ENCODE results near the gene DUSP22.

DNA sequence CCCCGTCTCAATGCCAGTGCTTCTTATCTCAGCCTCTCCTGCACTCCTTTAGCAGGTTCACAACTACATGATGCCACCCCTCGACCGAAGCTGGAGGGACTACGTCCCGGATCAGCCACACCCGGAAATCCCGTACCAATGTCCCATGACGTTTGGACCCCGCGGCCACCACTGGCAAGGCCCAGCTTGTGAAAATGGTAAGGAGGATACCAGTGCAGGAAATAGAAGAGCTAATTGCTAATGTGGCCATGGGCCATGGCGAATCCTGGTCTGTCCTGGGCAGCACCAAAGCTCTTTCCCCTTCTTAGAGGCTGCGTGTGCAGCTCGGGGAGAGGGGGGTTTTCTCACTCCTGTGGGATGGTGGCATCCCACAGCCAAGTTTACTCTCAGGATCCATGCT lies 104.8 kb downstream of the DUSP22 start:
- TF ChIP-seq POLR2AphosphoS5 (IDR thresholded peaks at IDR 0.05; ENCODE audit: control insufficient read depth, insufficient read depth, low read depth, low read length) (no peak), SETDB1 (IDR thresholded peaks at IDR 0.05; ENCODE audit: low read length) (no peak), TAL1 (IDR thresholded peaks at IDR 0.05) (no peak), PHF8 (IDR thresholded peaks at IDR 0.05; ENCODE audit: borderline replicate concordance, low read length) (no peak), NRF1 (conservative IDR thresholded peaks at IDR 0.05 in 1 of 2, IDR thresholded peaks at IDR 0.05 in 1 of 2) (no peak), SIX5 (IDR thresholded peaks at IDR 0.05; ENCODE audit: borderline replicate concordance in 1 of 2, insufficient read depth in 1 of 2, low read depth in 1 of 2, low read length in 2 of 2) (no peak), NR2C2 (CRISPR knock-in tag; IDR thresholded peaks at IDR 0.05) (no peak), NR2C2 (tag; IDR thresholded peaks at IDR 0.05) (no peak), ZSCAN29 (IDR thresholded peaks at IDR 0.05) (no peak), EZH2 (IDR thresholded peaks at IDR 0.05; ENCODE audit: borderline replicate concordance, low read depth, low read length) (no peak), BDP1 (IDR thresholded peaks at IDR 0.05; ENCODE audit: insufficient read depth, insufficient read length) (no peak), CBX3 (IDR thresholded peaks at IDR 0.05; ENCODE audit: borderline replicate concordance in 1 of 2, low read length in 2 of 2) (no peak), SMC3 (conservative IDR thresholded peaks at IDR 0.05; ENCODE audit: insufficient read depth, low read depth, low read length) (no peak)
- TF ChIP-seq, protein P1, sequence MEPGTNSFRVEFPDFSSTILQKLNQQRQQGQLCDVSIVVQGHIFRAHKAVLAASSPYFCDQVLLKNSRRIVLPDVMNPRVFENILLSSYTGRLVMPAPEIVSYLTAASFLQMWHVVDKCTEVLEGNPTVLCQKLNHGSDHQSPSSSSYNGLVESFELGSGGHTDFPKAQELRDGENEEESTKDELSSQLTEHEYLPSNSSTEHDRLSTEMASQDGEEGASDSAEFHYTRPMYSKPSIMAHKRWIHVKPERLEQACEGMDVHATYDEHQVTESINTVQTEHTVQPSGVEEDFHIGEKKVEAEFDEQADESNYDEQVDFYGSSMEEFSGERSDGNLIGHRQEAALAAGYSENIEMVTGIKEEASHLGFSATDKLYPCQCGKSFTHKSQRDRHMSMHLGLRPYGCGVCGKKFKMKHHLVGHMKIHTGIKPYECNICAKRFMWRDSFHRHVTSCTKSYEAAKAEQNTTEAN (CRISPR knock-in tag; IDR thresholded peaks at IDR 0.05) = no peak
- TF ChIP-seq, protein P2, sequence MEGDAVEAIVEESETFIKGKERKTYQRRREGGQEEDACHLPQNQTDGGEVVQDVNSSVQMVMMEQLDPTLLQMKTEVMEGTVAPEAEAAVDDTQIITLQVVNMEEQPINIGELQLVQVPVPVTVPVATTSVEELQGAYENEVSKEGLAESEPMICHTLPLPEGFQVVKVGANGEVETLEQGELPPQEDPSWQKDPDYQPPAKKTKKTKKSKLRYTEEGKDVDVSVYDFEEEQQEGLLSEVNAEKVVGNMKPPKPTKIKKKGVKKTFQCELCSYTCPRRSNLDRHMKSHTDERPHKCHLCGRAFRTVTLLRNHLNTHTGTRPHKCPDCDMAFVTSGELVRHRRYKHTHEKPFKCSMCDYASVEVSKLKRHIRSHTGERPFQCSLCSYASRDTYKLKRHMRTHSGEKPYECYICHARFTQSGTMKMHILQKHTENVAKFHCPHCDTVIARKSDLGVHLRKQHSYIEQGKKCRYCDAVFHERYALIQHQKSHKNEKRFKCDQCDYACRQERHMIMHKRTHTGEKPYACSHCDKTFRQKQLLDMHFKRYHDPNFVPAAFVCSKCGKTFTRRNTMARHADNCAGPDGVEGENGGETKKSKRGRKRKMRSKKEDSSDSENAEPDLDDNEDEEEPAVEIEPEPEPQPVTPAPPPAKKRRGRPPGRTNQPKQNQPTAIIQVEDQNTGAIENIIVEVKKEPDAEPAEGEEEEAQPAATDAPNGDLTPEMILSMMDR (IDR thresholded peaks at IDR 0.05 in 2 of 3, conservative IDR thresholded peaks at IDR 0.05 in 1 of 3; ENCODE audit: insufficient read depth in 2 of 3, low read depth in 1 of 3, low read length in 3 of 3) = no peak
